GM12878 (cell line): ENCODE measurements around the gene NCBP2L. TPM values are rescaled to one million over a fixed set of nuclear protein-coding genes. Genes with fewer than 3 reads are reported as not detected.
A peak's percentile ranks its signal among the peaks of the same experiment; 100 is the strongest.

Experiments used
- ASH2L ChIP-seq: fragments of 300-600, 200-600 bp; sonication (generic); IDR thresholded peaks from 2 replicates; pipeline ENCODE4 v1.6.1; 2017; ENCODE audit warnings: low read depth, mild to moderate bottlenecking, borderline replicate concordance
- CREM ChIP-seq: IDR thresholded peaks from 2 replicates; pipeline ENCODE4 v1.6.1; 2014; ENCODE audit warnings: antibody characterized with exemption, low read depth
- E2F8 ChIP-seq: fragments of 450-650 bp; IDR thresholded peaks from 2 replicates; pipeline ENCODE4 v1.6.1; 2018; ENCODE audit warnings: mild to moderate bottlenecking, low read depth, moderate library complexity; ENCODE audit not compliant: partially characterized antibody
- EP300 ChIP-seq, 2 experiments: fragments of 150-350 bp in 1 of 2; IDR thresholded peaks; 2 replicates each; pipeline ENCODE4 v1.6.1; 2011 to 2012; ENCODE audit warnings: low read depth in 2 of 2, low read length in 2 of 2, borderline replicate concordance in 1 of 2, improper control_type of control experiment in 1 of 2, inconsistent platforms in 1 of 2; ENCODE audit not compliant: control insufficient read depth in 1 of 2
- ETV6 ChIP-seq, 2 experiments: fragments of 450-650 bp in 1 of 2; IDR thresholded peaks in 1 of 2; conservative IDR thresholded peaks in 1 of 2; 2 replicates each; pipeline ENCODE4 v1.6.1; 2014; ENCODE audit warnings: antibody characterized with exemption in 1 of 2, borderline replicate concordance in 1 of 2, low read depth in 1 of 2, mild to moderate bottlenecking in 1 of 2, moderate library complexity in 1 of 2
- EZH2 ChIP-seq: IDR thresholded peaks from 2 replicates; pipeline ENCODE4 v1.6.1; 2012; ENCODE audit warnings: low read depth, mild to moderate bottlenecking, control low read depth, inconsistent platforms, low read length, borderline replicate concordance; ENCODE audit not compliant: control insufficient read depth
- GATAD2B ChIP-seq: fragments of 450-650 bp; conservative IDR thresholded peaks from 2 replicates; pipeline ENCODE4 v1.6.1; 2017; ENCODE audit warnings: low read depth, mild to moderate bottlenecking, moderate library complexity
- IRF3 ChIP-seq: fragments of 450-650 bp; IDR thresholded peaks from 2 replicates; pipeline ENCODE4 v1.6.1; 2014; ENCODE audit warnings: mild to moderate bottlenecking
- JUNB ChIP-seq: IDR thresholded peaks from 2 replicates; pipeline ENCODE4 v1.6.1; 2016; ENCODE audit warnings: antibody characterized with exemption, mild to moderate bottlenecking
- MTA3 ChIP-seq: IDR thresholded peaks from 2 replicates; pipeline ENCODE4 v1.6.1; 2012; ENCODE audit warnings: low read length, inconsistent platforms, borderline replicate concordance
- PRDM15 ChIP-seq: fragments of 450-650 bp; formaldehyde crosslinking; IDR thresholded peaks from 2 replicates; pipeline ENCODE4 v1.4.0; 2020; ENCODE audit warnings: mild to moderate bottlenecking, moderate library complexity
- RAD51 ChIP-seq: fragments of 450-650 bp; IDR thresholded peaks from 2 replicates; pipeline ENCODE4 v1.6.1; 2016; ENCODE audit warnings: moderate library complexity, mild to moderate bottlenecking, inconsistent platforms
- RB1 ChIP-seq: fragments of 450-650 bp; formaldehyde crosslinking; IDR thresholded peaks from 2 replicates; pipeline ENCODE4 v1.6.1; 2017; ENCODE audit warnings: mild to moderate bottlenecking, borderline replicate concordance
- ZZZ3 ChIP-seq: IDR thresholded peaks from 2 replicates; pipeline ENCODE4 v1.6.1; 2011; ENCODE audit warnings: low read depth; ENCODE audit not compliant: control insufficient read depth, insufficient read length
- polyA plus RNA-seq, 11 experiments: library from polyadenylated mRNA; depleted of rRNA in 4 of 11; unstranded in 6 of 11; stranded (reverse) in 5 of 11; fragments of >200 nt; fragmentation: Nextera tagmentation in 4 of 11; fragmentation: Illumina TruSeq in 1 of 11; extraction: Ambion mirVana in 4 of 11; extraction: Trizol in 1 of 11; gene quantifications; 1 replicate in 1 of 11; 2 replicates in 10 of 11; pipeline versions ENCODE4 v1.2.1 to v1.2.3, GENCODE V29; 2011 to 2016; ENCODE audit warnings: inconsistent platforms in 2 of 11, missing spikeins in 2 of 11, low read depth in 1 of 11
- total RNA-seq, 4 experiments: library from RNA; depleted of rRNA in 3 of 4; stranded (reverse); fragments of >200 nt in 3 of 4; fragmentation: Illumina TruSeq in 1 of 4; extraction: Trizol in 1 of 4; gene quantifications; 2 replicates each; pipeline versions ENCODE4 v1.2.1 to v1.2.3, GENCODE V29; 2013 to 2021
- TF ChIP-seq, protein P1 (sequence below): fragments of 450-650 bp; IDR thresholded peaks from 2 replicates; pipeline ENCODE4 v1.6.1; 2017; ENCODE audit warnings: mild to moderate bottlenecking
- TF ChIP-seq, protein P2 (sequence below): fragments of 450-650 bp; IDR thresholded peaks from 2 replicates; pipeline ENCODE4 v1.6.1; 2016; ENCODE audit warnings: mild to moderate bottlenecking

Gene NCBP2L
- total and polyA plus RNA-seq, 10 of the 15 experiments (the other 5 are each of a cell fraction or from before 2014, with no cell fraction given): not detected

DNA sequence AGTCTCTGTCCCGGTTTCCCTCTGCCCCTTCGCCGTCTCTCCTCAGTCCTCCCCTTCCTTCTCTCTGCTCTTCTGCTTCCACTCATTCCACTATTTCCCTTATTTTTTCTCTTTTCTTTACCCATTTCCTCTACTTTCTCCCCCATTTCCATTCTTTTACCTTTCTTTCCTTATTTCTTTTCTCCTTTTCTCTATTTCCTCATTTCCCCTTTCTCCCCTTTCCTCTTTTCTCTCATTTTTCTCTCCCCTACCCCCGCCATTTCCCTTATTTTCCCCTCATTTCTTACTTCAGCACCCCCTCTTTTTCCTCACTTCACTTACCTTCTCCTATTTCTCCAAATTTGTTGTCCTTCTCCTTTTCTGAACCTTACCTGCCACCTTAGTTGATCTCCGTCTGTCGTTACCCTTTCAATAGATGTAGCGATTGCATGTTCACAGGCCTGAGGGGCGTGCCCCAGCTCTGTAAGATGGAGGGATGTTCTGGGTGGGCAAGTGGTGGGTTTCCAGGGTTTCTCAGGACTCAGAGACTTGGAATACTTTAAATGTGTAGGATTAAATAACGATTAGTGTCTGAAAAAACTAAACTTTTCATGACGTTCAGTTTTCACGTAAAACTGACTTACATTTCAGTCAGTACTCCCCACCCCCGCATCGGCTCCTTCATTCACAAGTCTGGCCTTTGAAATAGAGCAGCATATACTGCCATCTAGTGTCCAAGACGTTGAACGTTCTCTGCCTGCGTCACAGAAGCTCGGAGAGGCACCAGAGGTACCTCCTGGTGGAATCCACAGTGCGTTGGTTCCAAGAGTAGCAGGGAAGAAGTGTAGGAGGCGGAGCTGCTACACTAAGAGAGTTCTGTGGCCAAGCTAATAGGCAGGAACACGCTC is 641 bp upstream of the NCBP2L start (continued):
- TF ChIP-seq, protein P1, sequence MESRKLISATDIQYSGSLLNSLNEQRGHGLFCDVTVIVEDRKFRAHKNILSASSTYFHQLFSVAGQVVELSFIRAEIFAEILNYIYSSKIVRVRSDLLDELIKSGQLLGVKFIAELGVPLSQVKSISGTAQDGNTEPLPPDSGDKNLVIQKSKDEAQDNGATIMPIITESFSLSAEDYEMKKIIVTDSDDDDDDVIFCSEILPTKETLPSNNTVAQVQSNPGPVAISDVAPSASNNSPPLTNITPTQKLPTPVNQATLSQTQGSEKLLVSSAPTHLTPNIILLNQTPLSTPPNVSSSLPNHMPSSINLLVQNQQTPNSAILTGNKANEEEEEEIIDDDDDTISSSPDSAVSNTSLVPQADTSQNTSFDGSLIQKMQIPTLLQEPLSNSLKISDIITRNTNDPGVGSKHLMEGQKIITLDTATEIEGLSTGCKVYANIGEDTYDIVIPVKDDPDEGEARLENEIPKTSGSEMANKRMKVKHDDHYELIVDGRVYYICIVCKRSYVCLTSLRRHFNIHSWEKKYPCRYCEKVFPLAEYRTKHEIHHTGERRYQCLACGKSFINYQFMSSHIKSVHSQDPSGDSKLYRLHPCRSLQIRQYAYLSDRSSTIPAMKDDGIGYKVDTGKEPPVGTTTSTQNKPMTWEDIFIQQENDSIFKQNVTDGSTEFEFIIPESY: no peak
- no peak for TF ChIP-seq ETV6 (conservative IDR thresholded peaks at IDR 0.05 in 1 of 2, IDR thresholded peaks at IDR 0.05 in 1 of 2; ENCODE audit: borderline replicate concordance in 1 of 2, low read depth in 1 of 2)
- TF ChIP-seq GATAD2B: no peak
- TF ChIP-seq PRDM15 (CRISPR knock-in tag): no peak
- TF ChIP-seq EZH2: no peak
- TF ChIP-seq EP300 (IDR thresholded peaks at IDR 0.05; ENCODE audit: borderline replicate concordance in 1 of 2, control insufficient read depth in 1 of 2, low read depth in 2 of 2, low read length in 2 of 2): no peak
- TF ChIP-seq RAD51: no peak
- no peak for TF ChIP-seq JUNB
- no peak for TF ChIP-seq IRF3
- no peak for TF ChIP-seq E2F8
- no peak for TF ChIP-seq ASH2L
- TF ChIP-seq, protein P2, sequence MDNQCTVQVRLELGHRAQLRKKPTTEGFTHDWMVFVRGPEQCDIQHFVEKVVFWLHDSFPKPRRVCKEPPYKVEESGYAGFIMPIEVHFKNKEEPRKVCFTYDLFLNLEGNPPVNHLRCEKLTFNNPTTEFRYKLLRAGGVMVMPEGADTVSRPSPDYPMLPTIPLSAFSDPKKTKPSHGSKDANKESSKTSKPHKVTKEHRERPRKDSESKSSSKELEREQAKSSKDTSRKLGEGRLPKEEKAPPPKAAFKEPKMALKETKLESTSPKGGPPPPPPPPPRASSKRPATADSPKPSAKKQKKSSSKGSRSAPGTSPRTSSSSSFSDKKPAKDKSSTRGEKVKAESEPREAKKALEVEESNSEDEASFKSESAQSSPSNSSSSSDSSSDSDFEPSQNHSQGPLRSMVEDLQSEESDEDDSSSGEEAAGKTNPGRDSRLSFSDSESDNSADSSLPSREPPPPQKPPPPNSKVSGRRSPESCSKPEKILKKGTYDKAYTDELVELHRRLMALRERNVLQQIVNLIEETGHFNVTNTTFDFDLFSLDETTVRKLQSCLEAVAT: no peak
- no peak for TF ChIP-seq ZZZ3
- no peak for TF ChIP-seq RB1
- TF ChIP-seq MTA3: no peak
- peak; percentile 70 for TF ChIP-seq CREM
